NCI-H2107 (cell line): ENCODE measurements around the gene KLRK1.
"Not testable (repeated sequence)": the region's sequence is repeated elsewhere in the genome, so short reads cannot be mapped to it uniquely, and the experiment has no call there.

Experiments used
- DNase-seq: peaks from one replicate; lab custom pipeline; 2025; lab: John Stamatoyannopoulos, UW

The KLRK1 gene

DNA sequence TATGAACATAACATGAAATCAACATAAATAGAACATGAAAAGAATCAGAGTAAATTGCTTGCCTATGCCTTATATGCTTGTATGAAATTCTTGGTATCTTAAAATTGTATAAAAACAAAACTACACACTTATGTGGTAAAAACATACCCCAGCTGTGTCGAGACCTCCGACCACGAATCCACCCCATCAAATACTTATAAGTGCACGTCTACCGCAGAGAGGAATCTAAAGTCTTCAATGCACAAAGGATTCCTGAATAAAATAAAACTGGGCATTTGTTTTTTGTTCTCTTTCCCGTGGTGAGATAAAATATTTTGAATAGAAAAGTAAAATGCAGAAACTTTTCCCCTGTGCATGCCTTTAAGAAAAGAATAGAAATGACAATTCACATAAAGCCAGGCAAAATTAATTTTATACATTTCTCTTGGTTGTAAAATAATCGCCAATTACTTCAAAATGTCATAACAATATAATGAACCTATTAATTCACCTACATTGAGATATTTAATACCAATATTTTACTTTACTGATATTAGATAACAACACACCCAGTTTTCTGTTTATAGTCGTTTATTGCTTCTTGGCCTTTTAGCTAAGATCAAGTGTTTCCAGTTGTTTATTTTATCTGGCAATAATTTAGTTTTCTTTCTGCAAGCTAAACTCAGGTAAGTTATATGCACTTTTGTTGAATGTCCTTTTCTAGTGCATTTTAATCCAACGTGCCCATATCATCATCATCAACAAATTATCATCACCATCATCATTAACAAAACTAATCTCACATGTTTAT is 1.0 kb downstream of the KLRK1 start:
- no peak for DNase-seq

DNA sequence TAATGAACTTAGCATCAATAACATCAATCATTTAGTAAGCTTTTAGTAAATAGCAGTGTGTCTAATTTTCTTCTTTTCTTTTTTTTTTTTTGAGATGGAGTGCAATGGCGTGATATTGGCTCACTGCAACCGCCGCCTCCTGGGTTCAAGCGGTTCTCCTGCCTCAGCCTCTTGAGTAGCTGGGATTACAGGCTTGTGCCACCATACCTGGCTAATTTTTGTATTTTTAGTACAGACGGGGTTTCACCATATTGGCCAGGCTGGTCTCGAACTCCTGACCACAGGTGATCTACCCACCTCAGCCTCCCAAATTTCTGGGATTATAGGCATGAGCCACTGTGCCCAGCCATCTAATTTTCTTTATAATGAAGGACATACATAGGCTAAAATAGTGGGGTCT is 2.3 kb downstream of the KLRK1 start:
- DNase-seq: not testable (repeated sequence)

DNA sequence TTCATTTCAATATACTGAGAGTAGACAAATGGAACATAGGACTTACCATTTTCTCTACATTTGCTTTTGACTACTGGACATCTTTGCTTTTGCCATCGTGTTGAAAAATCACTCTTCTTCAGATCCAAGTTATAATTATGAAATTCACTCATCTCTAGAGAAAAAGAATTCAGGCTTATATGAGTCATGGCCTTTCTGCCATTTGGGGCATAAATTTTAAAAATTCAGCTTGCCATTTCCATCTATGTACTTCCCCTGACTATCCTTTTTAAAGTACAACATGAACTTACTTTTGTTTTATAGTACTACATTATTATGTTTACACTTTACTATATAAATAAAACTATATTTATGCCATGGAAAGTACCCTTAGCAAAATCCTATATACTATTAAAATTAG is 3.0 kb downstream of the KLRK1 start:
- DNase-seq: no peak

DNA sequence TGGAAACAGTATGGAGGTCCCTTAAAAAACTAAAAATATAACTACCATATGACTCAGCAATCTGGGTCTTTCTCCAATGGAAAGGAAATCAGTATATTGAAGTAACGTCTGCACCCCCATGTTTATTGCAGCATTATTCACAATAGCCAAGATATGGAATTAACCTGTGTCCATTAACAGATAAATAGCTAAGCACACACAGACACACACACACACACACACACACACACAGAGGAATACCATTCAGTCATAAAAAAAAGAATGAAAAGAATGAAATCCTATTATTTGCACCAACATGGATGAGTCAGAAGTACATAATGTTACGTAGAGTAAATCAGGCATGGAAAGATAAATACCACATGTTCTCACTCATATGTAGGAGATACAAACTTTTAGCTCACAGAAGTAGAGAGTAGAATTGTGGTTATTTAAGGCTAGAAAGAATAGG is 4.7 kb downstream of the KLRK1 start:
- DNase-seq: no peak

DNA sequence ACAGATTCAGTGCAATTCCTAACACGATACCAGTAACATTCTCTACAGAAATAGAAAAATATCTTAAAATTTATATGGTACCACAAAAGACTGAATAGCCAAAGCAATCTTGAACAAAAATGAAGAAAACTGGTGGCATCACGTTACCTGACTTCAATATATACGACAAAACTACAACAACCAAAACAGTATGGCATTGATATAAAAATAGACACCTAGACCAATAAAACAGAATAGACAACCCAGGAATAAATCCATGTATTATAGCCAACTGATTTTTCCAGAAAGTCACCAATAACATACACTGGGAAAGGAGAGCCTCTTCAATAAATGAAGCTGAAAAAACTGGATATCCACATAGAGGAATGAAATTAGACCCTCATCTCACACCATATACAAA is 5.7 kb downstream of the KLRK1 start:
- no peak for DNase-seq

DNA sequence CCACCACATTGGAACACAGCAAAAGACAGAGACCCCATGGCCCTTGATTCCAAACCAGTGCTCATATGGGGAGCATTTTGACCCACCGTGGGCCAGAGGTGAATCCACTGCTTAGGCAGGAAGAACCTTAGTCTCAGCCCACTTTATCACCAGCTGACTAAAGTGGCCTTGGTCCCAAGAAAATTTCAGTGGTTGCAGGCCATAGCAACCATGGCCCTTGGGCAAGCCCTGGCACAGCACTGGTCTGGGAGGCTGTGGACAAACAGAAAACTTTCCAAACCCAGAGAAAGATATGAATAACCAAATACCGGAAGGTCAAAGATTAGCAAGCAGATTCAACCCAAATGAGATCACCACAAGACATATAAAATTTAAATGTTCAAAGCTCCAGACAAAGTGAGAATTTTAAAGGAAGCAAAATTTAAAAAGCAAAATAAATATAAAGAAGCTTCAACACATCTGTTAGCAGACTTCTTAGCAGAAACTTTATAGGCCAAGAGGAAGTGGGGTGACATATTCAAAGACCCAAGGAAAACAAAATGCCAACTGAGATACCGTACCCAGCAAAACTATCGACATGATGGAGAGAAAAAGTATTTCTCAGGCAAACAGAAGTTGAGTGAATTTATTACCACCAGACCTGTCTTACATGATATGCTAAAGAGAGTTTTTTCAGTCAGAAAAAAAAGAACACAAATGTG is 7.8 kb downstream of the KLRK1 start:
- DNase-seq: no peak

DNA sequence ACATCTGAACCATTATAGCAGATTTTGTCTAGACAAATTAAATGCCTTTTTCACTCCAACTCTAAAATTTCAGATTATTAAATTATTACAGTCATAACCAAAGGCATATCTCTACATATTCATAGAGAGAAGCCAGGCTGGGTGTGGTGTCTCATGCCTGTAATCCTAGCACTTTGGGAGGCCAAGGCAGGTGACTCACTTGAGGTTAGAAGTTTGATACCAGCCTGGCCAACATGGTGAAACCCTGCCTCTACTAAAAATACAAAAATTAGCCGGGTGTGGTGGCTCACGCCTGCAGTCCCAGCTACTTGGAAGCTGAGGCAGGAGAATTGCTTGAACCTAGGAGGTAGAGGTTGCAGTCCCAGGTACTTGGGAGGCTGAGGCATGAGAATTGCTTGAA is 11.1 kb downstream of the KLRK1 start:
- not testable (repeated sequence) for DNase-seq

DNA sequence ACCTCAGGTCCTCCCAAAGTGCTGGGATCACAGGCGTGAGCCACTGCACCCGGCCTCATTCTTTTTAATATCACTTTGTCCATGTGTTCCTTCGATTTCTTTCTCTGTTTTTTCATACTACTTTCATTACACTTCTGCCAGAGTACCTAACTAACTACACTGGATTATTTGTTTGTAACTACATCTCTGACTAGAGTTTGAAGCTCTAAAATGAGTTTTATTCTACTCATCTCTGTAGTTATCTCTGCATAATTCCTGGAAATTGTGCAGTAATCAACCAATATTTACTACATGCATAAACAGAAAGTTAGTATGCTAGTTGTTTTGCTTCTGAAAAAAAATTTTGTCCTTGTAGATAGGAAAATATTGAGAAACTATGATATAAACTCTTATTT is 15.2 kb downstream of the KLRK1 start:
- DNase-seq: no peak

DNA sequence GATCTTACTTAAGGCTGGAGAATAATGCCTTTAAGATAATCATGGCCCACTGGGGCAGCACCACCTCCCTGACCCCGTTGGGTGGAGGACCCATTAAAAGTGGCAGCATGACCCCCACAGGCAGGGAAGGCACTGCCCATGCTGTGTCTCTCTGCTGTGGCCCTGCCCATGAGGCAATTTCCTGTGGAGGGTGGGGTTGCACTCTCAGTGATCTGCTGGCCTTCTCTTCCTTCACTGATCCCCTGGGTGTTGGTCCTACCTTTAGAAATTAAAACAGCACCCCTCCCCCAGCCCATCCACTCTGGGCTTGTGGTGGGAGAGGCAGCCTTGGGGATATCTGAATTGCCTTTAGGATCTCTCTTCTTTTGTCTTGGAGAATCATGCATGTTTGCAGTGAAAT is 17.3 kb downstream of the KLRK1 start:
- no peak for DNase-seq

DNA sequence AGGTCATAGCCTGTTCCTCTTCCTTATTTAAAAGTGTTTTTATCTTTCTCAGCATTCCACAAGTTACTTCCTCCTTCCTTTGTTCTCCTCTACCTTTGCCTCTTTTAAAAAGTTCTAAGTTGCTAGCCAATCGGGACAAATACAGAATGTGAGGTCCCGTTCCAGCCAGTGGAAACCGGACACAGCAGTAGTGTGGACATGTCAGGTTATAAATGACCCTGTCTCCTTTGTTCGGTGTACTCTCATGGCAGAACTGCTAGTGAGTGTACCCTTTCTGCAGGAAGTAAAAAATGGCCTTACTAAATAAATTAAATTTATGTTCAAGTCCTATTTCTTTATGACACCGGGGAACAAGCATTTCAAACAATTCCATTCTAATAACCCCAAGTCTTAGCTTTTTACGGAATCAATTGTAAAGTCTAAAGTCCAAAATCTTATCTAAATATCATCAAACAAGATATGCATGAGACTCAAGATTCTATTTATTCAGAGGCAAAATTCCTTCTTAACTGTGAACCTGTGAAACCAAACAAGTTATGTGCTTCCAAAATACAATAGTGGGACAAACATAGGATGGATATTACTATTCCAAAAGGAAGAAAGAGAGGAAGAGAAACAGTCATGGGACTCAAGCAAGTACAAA is 17.8 kb downstream of the KLRK1 start:
- not testable (repeated sequence) for DNase-seq

DNA sequence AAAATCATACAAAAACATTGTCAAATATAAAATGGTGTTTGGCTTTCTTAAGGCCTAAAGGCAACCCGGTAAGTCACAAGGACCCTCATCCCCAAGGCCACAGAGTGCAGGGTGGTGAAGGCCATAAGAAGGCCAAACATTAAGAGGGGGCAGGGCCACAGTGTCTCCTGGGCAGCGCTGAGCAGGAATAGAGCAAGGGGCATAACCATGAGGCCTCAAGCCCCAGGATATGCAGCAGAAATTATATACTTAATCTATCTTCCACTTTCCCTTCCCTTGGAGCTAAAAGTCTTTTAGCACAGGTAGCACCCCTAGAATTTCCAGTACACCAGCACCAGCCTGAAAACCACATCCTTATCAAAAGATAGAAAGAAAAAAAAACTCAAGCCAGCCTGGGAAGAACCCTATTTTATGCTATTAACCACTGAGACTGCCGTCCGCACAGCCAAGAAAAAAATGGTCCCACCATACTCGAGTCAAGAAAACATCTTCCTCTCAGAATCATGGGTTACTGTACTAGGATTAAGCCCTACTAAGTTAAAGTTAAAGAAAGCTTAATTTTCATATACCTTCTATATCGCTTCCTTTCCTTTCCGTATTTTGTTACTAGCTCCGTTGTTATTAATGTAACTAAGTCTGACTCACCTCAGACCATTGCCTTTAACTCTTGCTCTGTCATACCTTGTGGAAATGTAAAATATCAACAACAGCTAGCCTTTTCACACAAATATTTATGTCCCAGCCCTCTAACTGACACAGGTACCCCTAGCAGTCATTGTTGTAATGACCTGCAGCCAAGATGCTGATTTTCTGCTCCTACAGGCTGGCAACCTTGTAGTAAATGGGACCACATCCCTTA is 20.1 kb downstream of the KLRK1 start:
- no peak for DNase-seq

DNA sequence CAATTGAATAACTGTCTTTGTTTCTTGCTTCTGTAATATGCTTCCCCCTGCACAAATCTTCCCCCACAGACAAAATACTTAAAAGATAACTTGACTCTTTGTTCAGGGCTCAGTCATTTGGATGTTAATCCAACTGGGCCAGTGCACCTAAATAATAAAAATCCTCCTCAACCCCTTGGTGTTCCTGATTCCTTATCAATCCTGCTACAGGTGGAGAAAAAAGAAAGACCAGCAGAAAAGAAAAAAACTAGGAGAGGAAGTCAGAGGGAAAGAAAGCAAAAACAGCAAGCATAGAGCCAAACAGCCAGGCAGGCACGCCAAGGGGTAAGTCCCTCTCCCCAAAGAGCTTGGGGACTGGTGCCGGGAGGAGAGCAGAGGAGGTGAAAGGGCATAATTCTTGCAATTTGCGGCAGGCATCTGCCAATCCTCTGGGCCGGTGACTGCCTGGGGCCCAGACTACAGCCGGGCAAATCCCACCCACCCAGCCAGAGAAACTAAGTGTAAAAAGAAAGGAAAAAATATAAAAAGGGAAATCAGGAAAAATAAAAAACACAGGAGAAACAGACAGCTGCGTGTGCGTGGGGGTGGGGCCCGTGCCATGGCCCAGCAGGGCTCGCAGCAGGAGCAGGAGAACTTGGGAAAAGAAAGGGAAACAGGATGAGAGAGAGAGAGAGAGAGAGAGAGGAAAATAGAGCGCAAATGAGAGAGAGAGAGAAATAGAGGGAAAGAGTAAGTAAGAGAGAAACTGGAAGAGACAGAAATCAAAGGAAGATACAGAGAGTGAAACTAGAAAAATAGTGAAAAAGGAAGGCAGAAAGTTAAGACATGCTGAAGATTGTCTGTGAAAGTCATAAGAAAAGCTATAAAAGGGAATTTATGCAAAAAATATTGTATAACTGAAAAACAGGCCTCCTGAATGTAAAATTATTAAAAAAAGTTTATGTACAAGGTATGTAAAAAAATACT is 21.4 kb downstream of the KLRK1 start:
- no peak for DNase-seq

DNA sequence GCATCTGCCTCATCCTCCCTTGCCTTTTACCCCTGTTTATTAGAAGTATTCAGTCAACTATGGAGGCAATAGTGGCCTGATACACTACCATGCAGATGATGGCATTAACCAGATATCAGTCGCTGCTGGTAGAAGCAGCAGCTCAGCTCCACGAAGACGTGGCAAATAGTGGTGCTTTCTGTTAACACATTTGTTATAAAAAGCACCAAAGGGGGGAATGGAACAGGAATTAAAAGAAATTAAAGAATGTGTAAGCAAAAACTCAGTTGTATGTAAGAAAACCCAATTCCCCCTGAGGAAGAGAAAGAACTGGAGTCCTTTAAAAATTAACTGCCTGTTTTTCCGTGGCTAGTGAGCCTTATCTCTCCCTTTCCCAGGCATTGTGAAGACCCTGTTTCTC is 22.1 kb downstream of the KLRK1 start:
- not testable (repeated sequence) for DNase-seq

DNA sequence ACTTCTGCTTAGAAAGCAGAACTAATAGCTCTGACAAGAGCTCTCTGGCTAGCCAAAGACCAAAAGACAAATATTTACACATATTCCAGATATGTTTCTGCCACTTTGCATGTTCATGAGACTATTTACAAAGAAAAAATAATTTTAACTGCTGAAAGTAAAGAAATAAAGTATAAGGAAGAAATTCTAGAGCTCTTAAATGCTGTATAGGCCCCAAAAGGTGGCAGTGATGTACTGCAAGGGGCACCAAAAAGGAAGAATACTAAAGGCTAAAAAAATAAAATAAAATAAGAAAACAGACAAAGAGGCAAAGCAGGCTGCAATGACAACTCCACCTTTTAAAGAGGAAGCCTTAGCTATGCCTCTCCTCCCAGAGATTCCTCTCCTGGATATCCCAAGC is 23.0 kb downstream of the KLRK1 start:
- DNase-seq: no peak

DNA sequence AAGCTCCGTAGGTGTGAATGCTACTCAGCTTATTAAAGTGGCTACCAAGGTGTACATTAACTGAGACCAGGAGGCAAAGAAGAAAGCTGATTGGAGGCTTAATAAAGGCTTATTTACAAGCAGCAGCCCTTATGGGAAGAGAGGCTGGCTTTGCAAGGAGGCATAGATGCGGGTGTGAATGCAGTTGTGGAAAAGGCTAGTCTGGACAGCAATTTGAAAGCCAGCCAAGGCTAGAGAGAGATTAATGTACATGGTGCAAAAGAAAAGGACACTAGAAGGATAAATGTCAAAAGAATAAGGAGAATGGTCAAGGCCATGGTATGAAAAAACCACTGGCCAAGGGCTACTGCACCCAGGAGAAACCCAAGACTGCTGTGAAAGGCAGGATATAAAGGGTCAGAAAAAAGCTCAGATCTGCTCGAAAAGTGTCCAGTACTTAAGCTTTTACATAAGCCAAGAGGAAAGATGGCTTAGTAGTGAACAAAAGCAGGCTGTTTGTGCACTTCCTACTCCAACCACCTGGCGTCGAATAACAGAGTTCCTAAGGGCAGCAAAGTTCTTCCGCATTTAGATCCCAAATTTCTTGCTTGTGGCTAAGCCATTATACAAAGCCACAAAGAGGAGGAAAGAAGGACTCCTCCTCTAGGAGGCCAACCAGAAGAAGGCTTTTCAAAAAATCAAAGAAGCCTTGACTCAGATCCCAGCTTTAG is 24.0 kb downstream of the KLRK1 start:
- no peak for DNase-seq

DNA sequence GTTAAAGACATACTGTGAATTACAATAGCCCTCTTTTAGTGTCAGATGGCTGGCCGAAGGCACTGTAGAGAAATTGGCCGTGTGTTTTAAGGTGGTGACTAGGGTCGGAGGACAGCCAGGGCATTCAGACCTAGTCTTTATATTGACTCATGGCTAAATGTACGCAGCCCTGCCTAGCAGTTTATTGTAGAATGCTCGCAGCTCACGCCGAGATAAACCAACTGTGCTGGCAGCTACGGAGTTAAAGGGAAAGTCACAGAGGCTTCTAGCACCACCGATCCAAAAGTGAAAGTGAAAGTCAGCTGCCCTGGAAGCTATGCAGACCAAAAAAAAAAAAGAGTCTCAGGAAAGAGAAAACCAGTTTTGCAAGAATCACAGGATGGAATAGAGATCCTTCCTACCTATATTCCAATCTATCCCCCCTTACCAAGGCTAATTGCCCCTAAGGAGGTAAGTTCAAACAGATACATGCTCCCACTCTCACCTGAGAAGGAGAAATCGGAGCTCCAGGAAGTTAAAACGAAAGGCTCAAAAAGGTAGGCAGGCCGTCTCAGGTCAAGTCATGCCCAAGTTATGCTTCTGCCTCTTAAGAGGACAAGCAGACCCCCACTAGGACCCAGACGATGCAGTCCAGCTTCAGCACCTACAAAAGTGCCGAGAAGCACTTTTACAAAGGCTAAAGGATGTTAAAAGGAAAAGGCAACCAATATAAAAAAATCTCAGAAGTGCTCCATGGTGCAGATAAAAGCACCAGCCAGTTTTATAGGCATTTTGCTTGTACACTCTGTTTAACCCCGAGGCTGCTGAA is 24.8 kb downstream of the KLRK1 start:
- peak; percentile 80 for DNase-seq

DNA sequence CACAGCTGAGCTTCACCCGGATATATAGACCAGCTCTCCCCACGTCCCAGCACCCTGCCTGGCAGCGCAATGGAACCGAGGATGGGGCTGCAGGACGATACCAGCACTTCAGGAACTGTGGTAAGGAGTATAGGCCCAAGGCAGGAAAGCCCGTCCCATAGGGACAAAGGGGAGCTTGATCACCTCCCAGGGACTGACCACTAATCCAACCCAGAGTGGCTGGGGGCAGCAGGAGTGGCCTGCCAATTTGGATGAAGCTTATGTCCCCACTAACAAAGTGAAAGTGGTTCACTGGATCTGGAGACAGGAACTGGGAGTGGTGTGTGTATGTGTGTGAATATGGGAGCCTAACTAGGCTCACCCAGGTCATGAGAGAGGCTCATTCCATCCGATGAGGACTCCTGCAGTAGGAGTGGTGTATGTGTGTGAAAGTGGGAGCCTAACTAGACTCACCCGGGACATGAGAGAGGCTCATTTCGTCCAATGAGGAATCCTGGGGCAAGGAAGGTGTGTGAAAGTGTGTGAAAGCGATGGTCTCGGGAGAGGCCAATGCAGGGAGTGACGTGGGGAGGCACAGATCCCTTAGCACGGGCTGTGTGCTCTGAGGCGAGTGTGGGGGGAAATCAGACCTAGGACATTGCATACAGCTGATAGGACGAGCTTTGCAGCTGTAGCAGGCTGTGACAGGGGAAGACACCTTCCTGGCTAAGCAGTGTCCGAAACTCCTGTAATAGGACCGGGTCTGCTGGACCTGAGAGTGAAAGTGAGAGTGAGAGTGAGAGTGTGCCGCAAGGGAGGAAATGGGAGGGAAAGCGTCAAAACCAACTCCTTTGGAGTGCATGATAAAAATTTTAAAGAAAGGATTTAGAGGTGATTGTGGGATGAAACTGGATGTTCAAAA is 25.7 kb downstream of the KLRK1 start:
- DNase-seq: no peak

DNA sequence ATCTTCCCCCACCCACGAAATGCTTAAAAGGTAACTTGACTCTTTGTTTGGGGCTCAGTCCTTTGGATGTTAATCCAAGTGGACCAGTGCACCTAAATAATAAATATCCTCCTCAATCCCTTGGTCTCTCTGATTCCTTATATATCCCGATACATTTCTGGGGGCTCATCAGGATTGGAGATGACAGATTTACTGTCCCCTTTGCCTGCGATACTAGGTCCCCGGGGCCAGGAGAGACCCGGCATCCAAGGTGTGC is 26.3 kb downstream of the KLRK1 start:
- no peak for DNase-seq
